B cell (primary cell): ENCODE results near the gene METTL23. TPM values are rescaled to one million over a fixed set of nuclear protein-coding genes. Genes with fewer than 3 reads are reported as not detected.

Experiments
- ATAC-seq: fragments of 200-7000 bp; cut with Tn5 transposase; one replicate; pipeline ENCODE4 v1.10.0; 2021; ENCODE audit warnings: low read depth, mild to moderate bottlenecking, moderate number of reproducible peaks, moderate library complexity
- CTCF ChIA-PET: fragments of 350-600 bp; sonication (Branson Sonifier 250); formaldehyde crosslinking; loops from one replicate; lab custom pipeline; 2021; ENCODE audit warnings: antibody characterized with exemption, inconsistent platforms; lab: Charles Lee
- POLR2A ChIA-PET: fragments of 350-600 bp; sonication (Branson Sonifier 250); formaldehyde crosslinking; loops from one replicate; lab custom pipeline; 2021; ENCODE audit warnings: antibody characterized with exemption; lab: Charles Lee
- DNase-seq: peaks from one replicate; pipeline ENCODE4 v3.0.0; 2013
- H2AFZ ChIP-seq: 2 replicates; pipeline ENCODE4 v1.6.1; 2012; ENCODE audit warnings: mild to moderate bottlenecking, low read depth, low read length; ENCODE audit not compliant: insufficient read depth, poor library complexity, severe bottlenecking
- H3K27ac ChIP-seq, 2 donors: 1 replicate in 1 of 2; 2 replicates in 1 of 2; pipeline ENCODE4 v1.5.1; 2012 to 2013; ENCODE audit warnings: low read length in 2 of 2, mild to moderate bottlenecking in 2 of 2, moderate library complexity in 1 of 2
- H3K27me3 ChIP-seq, 4 experiments: fragments of 200-600 bp in 1 of 4; sonication (generic) in 1 of 4; replicated peaks in 1 of 4; 1 replicate in 2 of 4; 2 replicates in 2 of 4; pipeline versions ENCODE4 v1.6.1 to v1.7.0; 2013 to 2016; ENCODE audit warnings: low read length in 3 of 4, mild to moderate bottlenecking in 2 of 4, mixed read lengths in 1 of 4, moderate library complexity in 1 of 4; ENCODE audit not compliant: insufficient read depth in 4 of 4, control insufficient read depth in 3 of 4; ENCODE audit errors: control extremely low read depth in 1 of 4
- H3K36me3 ChIP-seq, 2 experiments: replicated peaks in 1 of 2; 1 replicate in 1 of 2; 2 replicates in 1 of 2; pipeline versions ENCODE4 v1.6.1 to v1.7.1; 2013; ENCODE audit warnings: low read length in 1 of 2; ENCODE audit not compliant: insufficient read depth in 2 of 2, control insufficient read depth in 1 of 2; ENCODE audit errors: control extremely low read depth in 1 of 2, extremely low read depth in 1 of 2
- H3K4me1 ChIP-seq, 2 donors: fragments of 200-600 bp in 1 of 2; sonication (generic) in 1 of 2; 1 replicate in 1 of 2; 2 replicates in 1 of 2; pipeline versions ENCODE4 v1.5.1 to v1.6.1; 2013 to 2017; ENCODE audit warnings: low read length in 2 of 2; ENCODE audit not compliant: control insufficient read depth in 2 of 2, insufficient read depth in 2 of 2
- H3K4me2 ChIP-seq: replicated peaks from 2 replicates; pipeline ENCODE3; 2012; ENCODE audit warnings: mild to moderate bottlenecking, low read depth, low read length; ENCODE audit not compliant: poor library complexity, severe bottlenecking
- H3K4me3 ChIP-seq, 5 experiments: fragments of 200-600 bp in 1 of 5; sonication (generic) in 1 of 5; 1 replicate in 3 of 5; 2 replicates in 2 of 5; pipeline versions ENCODE4 v1.5.1 to v1.7.0; 2011 to 2016; ENCODE audit warnings: low read length in 4 of 5, mild to moderate bottlenecking in 4 of 5, low read depth in 2 of 5, control low read depth in 1 of 5, moderate library complexity in 1 of 5; ENCODE audit not compliant: insufficient read depth in 1 of 5; ENCODE audit errors: control extremely low read depth in 1 of 5, extremely low read depth in 1 of 5
- H3K79me2 ChIP-seq: fragments of 200-600 bp; sonication (generic); one replicate; pipeline ENCODE4 v1.6.0; 2016; ENCODE audit warnings: low read length; ENCODE audit not compliant: control insufficient read depth, insufficient read depth
- H3K9ac ChIP-seq: fragments of 200-600 bp; sonication (generic); 2 replicates; pipeline ENCODE4 v1.6.1; 2017; ENCODE audit warnings: mild to moderate bottlenecking, low read length, moderate library complexity
- H3K9me3 ChIP-seq, 3 donors: one replicate each; pipeline versions ENCODE4 v1.6.1 to v1.7.1; 2013; ENCODE audit warnings: low read length in 2 of 3; ENCODE audit not compliant: control insufficient read depth in 2 of 3, insufficient read depth in 1 of 3; ENCODE audit errors: control extremely low read depth in 1 of 3
- H4K20me1 ChIP-seq: 2 replicates; pipeline ENCODE4 v1.6.0; 2012; ENCODE audit warnings: mild to moderate bottlenecking, low read length; ENCODE audit not compliant: insufficient read depth, control insufficient read depth, poor library complexity, severe bottlenecking
- H3K27ac Mint-ChIP-seq: one replicate; pipeline ENCODE4 v1.8.0; 2021; ENCODE audit warnings: mixed read lengths
- H3K27me3 Mint-ChIP-seq: one replicate; pipeline ENCODE4 v1.8.0; 2021; ENCODE audit warnings: mixed read lengths
- H3K4me1 Mint-ChIP-seq: one replicate; pipeline ENCODE4 v1.8.0; 2021; ENCODE audit warnings: mixed read lengths
- H3K4me3 Mint-ChIP-seq: one replicate; pipeline ENCODE4 v1.8.0; 2021; ENCODE audit warnings: mixed read lengths
- H3K9me3 Mint-ChIP-seq: one replicate; pipeline ENCODE4 v1.8.0; 2022; ENCODE audit warnings: mixed read lengths; ENCODE audit not compliant: insufficient read depth
- CTCF ChIP-seq: fragments of 200-600 bp; IDR thresholded peaks from one replicate; pipeline ENCODE4 v1.8.0; 2022; ENCODE audit warnings: antibody characterized with exemption, mild to moderate bottlenecking
- EZH2 ChIP-seq: IDR thresholded peaks from 2 replicates; pipeline ENCODE4 v1.6.1; 2012; ENCODE audit warnings: borderline replicate concordance, low read depth, mild to moderate bottlenecking, moderate library complexity, low read length; ENCODE audit not compliant: insufficient read depth, poor library complexity, severe bottlenecking
- WGBS: methylation state at CpG from one replicate; pipeline ENCODE4 v1.1.5; 2013; ENCODE audit warnings: missing lambda C conversion rate; ENCODE audit not compliant: insufficient coverage; 5-methylcytosine and 5-hydroxymethylcytosine counted together
- intact Hi-C: fragments of 100-400 bp; cut with micrococcal nuclease; formaldehyde crosslinking; loops from one replicate; pipeline ENCODE4 v1.10.0; 2022
- polyA plus RNA-seq: library from polyadenylated mRNA; depleted of rRNA; stranded (reverse); fragments of >200 nt; gene quantifications from 2 replicates; pipeline ENCODE4 v1.2.3, GENCODE V29; 2012
- total RNA-seq, 2 donors: library from RNA; stranded (reverse); fragments of 120-200 nt in 1 of 2; gene quantifications; 1 replicate in 1 of 2; 2 replicates in 1 of 2; pipeline versions ENCODE4 v1.2.3 to v1.2.4, GENCODE V29; 2013 to 2022

The METTL23 gene
- total and polyA plus RNA-seq, 2 donors (not counting 1 experiment from before 2014, with no cell fraction given) = 64.0 to 68.1 TPM

DNA sequence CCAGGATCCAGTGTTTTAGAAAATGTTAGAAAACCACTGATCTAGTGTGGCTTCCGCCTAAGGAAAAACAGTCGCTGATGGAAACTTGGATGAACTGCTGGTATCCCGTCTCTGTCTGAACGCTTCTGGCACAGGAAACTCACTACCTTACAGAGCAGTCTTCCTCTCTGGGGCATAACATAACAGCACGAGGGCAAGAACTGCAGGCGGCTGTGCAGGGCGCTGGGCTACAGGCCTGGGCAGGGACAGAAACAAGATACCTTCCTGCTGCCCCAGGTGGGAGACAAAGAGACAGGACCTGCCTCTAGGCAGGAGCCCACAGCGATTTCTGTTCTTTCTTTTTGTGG lies 26.4 kb upstream of the METTL23 start:
- Histone ChIP-seq H3K36me3 (no peaks in the 10 kb centered on the region), H3K79me2 (peaks cover 17% of the 10 kb centered on the region), H2AFZ (no peak overlapping the region), H3K4me3 (no peak overlapping the region), H3K27me3 (peaks cover 0 to 9% (median 0%) of the 10 kb centered on the region in 4 experiments), H3K9ac (no peak overlapping the region), H3K9me3 (no peaks in the 10 kb centered on the region), H3K27ac (no peak overlapping the region), H3K4me2 (no peak overlapping the region), H4K20me1 (no peaks in the 10 kb centered on the region), H3K4me1 (peaks cover 7 to 12% of the 10 kb centered on the region in 2 donors)
- H3K4me3 Mint-ChIP-seq = no peak overlapping the region
- H3K27me3 Mint-ChIP-seq = peaks cover 3% of the 10 kb centered on the region
- 84% methylated on average over 8 of the region's 8 CpGs for WGBS
- H3K4me1 Mint-ChIP-seq = peaks cover 12% of the 10 kb centered on the region
- H3K27ac Mint-ChIP-seq = no peak overlapping the region
- POLR2A ChIA-PET = no interaction called here
- CTCF ChIA-PET = interaction anchor here (5.5 kb wide), 1 partner anchor 15 kb away, joined by 25 read pairs; no protein-coding TSS in a partner anchor
- no peak for TF ChIP-seq CTCF
- TF ChIP-seq EZH2 = no peak
- no peaks in the 10 kb centered on the region for H3K9me3 Mint-ChIP-seq
- DNase-seq = no peak
- intact Hi-C loops = no loop called here
- no peak for ATAC-seq

GRCh38 chr17:76700617-76701470 lies 25.8 kb upstream of the METTL23 start:
- Mint-ChIP-seq H3K4me3 (no peak overlapping the region), H3K4me1 (peaks cover 10% of the 10 kb centered on the region), H3K9me3 (no peaks in the 10 kb centered on the region), H3K27me3 (peaks cover 3% of the 10 kb centered on the region), H3K27ac (no peak overlapping the region)
- Histone ChIP-seq H3K27me3 (peaks cover 0 to 5% (median 0%) of the 10 kb centered on the region in 4 experiments), H3K4me3 (no peak overlapping the region), H3K4me2 (no peak overlapping the region), H3K27ac (no peak overlapping the region), H3K79me2 (peaks cover 22% of the 10 kb centered on the region), H4K20me1 (no peaks in the 10 kb centered on the region), H3K9me3 (no peaks in the 10 kb centered on the region), H2AFZ (no peak overlapping the region), H3K9ac (no peak overlapping the region), H3K36me3 (no peaks in the 10 kb centered on the region), H3K4me1 (peaks cover 7 to 12% of the 10 kb centered on the region in 2 donors)
- intact Hi-C loops = no loop called here
- ChIA-PET POLR2A (no interaction called here), CTCF (interaction anchor here (5.5 kb wide), 1 partner anchor 14 kb away, joined by 25 read pairs; no protein-coding TSS in a partner anchor)
- TF ChIP-seq EZH2 = no peak
- WGBS = 90% methylated on average over 32 of the region's 33 CpGs
- no peak for DNase-seq
- no peak for ATAC-seq
